ENCODE measurements around the gene LCN12. TPM values are rescaled to one million over a fixed set of nuclear protein-coding genes. Genes with fewer than 3 reads are reported as not detected.

Gene LCN12
- polyA plus RNA-seq, 3 donors, result 0.29 TPM; not detected in 2

DNA sequence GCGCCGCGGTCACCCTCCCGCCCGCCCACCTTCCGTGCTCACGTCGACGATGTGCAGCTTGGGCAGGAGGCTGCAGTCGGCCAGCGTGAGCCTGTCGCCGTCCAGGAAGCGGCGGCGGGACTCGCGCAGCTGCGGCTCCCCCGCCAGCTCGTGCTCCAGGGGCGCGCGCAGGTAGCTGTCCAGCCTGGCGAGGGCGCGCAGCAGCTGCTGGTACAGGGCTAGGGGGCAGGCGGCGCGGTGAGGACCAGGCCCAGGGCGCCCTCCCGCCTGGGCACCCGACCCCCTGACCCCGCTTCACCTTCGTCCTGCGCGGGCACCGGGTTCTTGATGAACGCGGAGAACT is 42.8 kb downstream of the LCN12 start:
- Histone ChIP-seq H3K4me2 (replicated peaks; ENCODE audit: extremely low read depth, low read length, poor library complexity, severe bottlenecking) (no peak overlapping the region), H3K4me3 (replicated peaks in 1 of 3; ENCODE audit: low read depth in 2 of 3, low read length in 3 of 3) (no peak overlapping the region), H3K9me3 (replicated peaks in 1 of 2; ENCODE audit: control insufficient read depth in 1 of 2, insufficient read depth in 1 of 2, low read length in 2 of 2) (no peaks in the 10 kb centered on the region), H3K79me2 (ENCODE audit: insufficient read depth, low read length) (peaks cover 20% of the 10 kb centered on the region), H3K27me3 (ENCODE audit: control insufficient read depth in 2 of 2, insufficient read depth in 2 of 2, low read length in 2 of 2) (peaks cover 0 to 41% of the 10 kb centered on the region in 2 donors), H3K4me1 (ENCODE audit: control insufficient read depth in 1 of 2, insufficient read depth in 2 of 2, low read length in 2 of 2) (peaks cover 66 to 83% of the 10 kb centered on the region in 2 donors), H4K20me1 (ENCODE audit: insufficient read depth, low read length) (peaks cover 30% of the 10 kb centered on the region), H3K27ac (ENCODE audit: low read depth in 1 of 2, low read length in 2 of 2) (no peak overlapping the region), H3K36me3 (replicated peaks in 1 of 2; ENCODE audit: control insufficient read depth in 1 of 2, insufficient read depth in 2 of 2, low read length in 2 of 2) (peaks cover 6 to 9% of the 10 kb centered on the region in 2 donors), H3K9ac (ENCODE audit: insufficient read depth, low read length, poor library complexity, severe bottlenecking) (no peak overlapping the region), H2AFZ (ENCODE audit: insufficient read depth, low read depth, low read length, poor library complexity, severe bottlenecking) (no peak overlapping the region)
- WGBS (ENCODE audit: insufficient coverage), result 36% methylated on average over 40 of the region's 40 CpGs
- DNase-seq, result no peak
- H3K4me1 Mint-ChIP-seq, result peaks cover 65% of the 10 kb centered on the region
- peaks cover 0 to 17% (median 3%) of the 10 kb centered on the region in 7 donors for H3K9me3 Mint-ChIP-seq
- H3K36me3 Mint-ChIP-seq, result peaks cover 10% of the 10 kb centered on the region in 2 donors
- intact Hi-C loops (cut with micrococcal nuclease), result loop anchor here (5.0 kb wide), 1 partner anchor 37 kb away; the partner anchor contains the start of gene FUT7 (in 2 of the 2)
- no peak overlapping the region for H3K4me3 Mint-ChIP-seq
- H3K27me3 Mint-ChIP-seq (ENCODE audit: low read depth in 3 of 3), result peaks cover 24 to 56% (median 45%) of the 10 kb centered on the region in 3 donors
- TF ChIP-seq, protein P1, sequence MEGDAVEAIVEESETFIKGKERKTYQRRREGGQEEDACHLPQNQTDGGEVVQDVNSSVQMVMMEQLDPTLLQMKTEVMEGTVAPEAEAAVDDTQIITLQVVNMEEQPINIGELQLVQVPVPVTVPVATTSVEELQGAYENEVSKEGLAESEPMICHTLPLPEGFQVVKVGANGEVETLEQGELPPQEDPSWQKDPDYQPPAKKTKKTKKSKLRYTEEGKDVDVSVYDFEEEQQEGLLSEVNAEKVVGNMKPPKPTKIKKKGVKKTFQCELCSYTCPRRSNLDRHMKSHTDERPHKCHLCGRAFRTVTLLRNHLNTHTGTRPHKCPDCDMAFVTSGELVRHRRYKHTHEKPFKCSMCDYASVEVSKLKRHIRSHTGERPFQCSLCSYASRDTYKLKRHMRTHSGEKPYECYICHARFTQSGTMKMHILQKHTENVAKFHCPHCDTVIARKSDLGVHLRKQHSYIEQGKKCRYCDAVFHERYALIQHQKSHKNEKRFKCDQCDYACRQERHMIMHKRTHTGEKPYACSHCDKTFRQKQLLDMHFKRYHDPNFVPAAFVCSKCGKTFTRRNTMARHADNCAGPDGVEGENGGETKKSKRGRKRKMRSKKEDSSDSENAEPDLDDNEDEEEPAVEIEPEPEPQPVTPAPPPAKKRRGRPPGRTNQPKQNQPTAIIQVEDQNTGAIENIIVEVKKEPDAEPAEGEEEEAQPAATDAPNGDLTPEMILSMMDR (IDR thresholded peaks at IDR 0.05), result no peak
- H3K27ac Mint-ChIP-seq, result no peak overlapping the region

DNA sequence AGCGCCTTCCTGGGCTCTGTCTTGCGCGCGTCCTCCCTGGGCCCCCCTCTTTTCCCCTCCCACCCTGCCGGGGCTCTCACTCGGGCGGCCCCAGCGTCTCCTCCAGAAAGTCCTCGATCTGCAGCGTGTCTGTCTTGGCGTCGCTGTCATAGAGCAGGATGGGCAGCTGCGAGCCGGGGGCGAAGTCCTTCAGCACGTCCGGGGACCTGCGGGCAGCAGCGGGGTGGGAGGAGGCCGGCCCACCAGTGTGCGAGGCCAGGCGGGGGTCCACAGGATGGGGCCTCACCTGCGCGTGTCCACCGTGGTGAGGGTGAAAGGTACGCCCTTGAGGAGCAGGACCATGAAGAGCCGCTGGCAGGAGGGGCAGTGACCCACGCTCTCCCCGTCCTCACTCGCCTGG is 43.3 kb downstream of the LCN12 start:
- peaks cover 71 to 88% of the 10 kb centered on the region in 2 donors for H3K4me1 ChIP-seq (ENCODE audit: control insufficient read depth in 1 of 2, insufficient read depth in 2 of 2, low read length in 2 of 2)
- WGBS (ENCODE audit: insufficient coverage), result 58% methylated on average over 26 of the region's 30 CpGs
- peaks cover 6 to 9% of the 10 kb centered on the region in 2 donors for H3K36me3 ChIP-seq (replicated peaks in 1 of 2; ENCODE audit: control insufficient read depth in 1 of 2, insufficient read depth in 2 of 2, low read length in 2 of 2)
- Mint-ChIP-seq H3K27ac (no peak overlapping the region), H3K27me3 (ENCODE audit: low read depth in 3 of 3) (peaks cover 24 to 52% (median 40%) of the 10 kb centered on the region in 3 donors), H3K4me3 (no peak overlapping the region), H3K4me1 (peaks cover 70% of the 10 kb centered on the region), H3K9me3 (peaks cover 0 to 17% (median under 1%) of the 10 kb centered on the region in 7 donors), H3K36me3 (peaks cover 10% of the 10 kb centered on the region in 2 donors)
- H3K9ac ChIP-seq (ENCODE audit: insufficient read depth, low read length, poor library complexity, severe bottlenecking), result no peak overlapping the region
- H2AFZ ChIP-seq (ENCODE audit: insufficient read depth, low read depth, low read length, poor library complexity, severe bottlenecking), result no peak overlapping the region
- no peak overlapping the region for H3K4me3 ChIP-seq (replicated peaks in 1 of 3; ENCODE audit: low read depth in 2 of 3, low read length in 3 of 3)
- no peaks in the 10 kb centered on the region for H3K9me3 ChIP-seq (replicated peaks in 1 of 2; ENCODE audit: control insufficient read depth in 1 of 2, insufficient read depth in 1 of 2, low read length in 2 of 2)
- H3K79me2 ChIP-seq (ENCODE audit: insufficient read depth, low read length), result peaks cover 20% of the 10 kb centered on the region
- DNase-seq, result no peak
- H3K4me2 ChIP-seq (replicated peaks; ENCODE audit: extremely low read depth, low read length, poor library complexity, severe bottlenecking), result no peak overlapping the region
- intact Hi-C loops (cut with micrococcal nuclease), result loop anchor here in 1 of 2 donors (5.0 kb wide), 1 partner anchor 37 kb away; the partner anchor contains the start of gene FUT7
- TF ChIP-seq, protein P1 (IDR thresholded peaks at IDR 0.05), result no peak
- no peak overlapping the region for H3K27ac ChIP-seq (ENCODE audit: low read depth in 1 of 2, low read length in 2 of 2)
- peaks cover 30% of the 10 kb centered on the region for H4K20me1 ChIP-seq (ENCODE audit: insufficient read depth, low read length)
- H3K27me3 ChIP-seq (ENCODE audit: control insufficient read depth in 2 of 2, insufficient read depth in 2 of 2, low read length in 2 of 2), result peaks cover 0 to 41% of the 10 kb centered on the region in 2 donors
